CD4-positive, alpha-beta T cell (primary cell): Measurements from ENCODE around the gene RIT2. TPM values are rescaled to one million over a fixed set of nuclear protein-coding genes. Genes with fewer than 3 reads are reported as not detected.

Source experiments
- ATAC-seq: fragments of 200-7000 bp; cut with Tn5 transposase; one replicate; pipeline ENCODE4 v1.10.0; 2022; ENCODE audit warnings: mild to moderate bottlenecking; ENCODE audit not compliant: poor library complexity
- CTCF ChIA-PET: fragments of 350-600 bp; sonication (Branson Sonifier 250); formaldehyde crosslinking; loops from one replicate; lab custom pipeline; 2021; ENCODE audit warnings: antibody characterized with exemption, inconsistent platforms; lab: Charles Lee
- POLR2A ChIA-PET: fragments of 350-600 bp; sonication (Branson Sonifier 250); formaldehyde crosslinking; loops from one replicate; lab custom pipeline; 2021; ENCODE audit warnings: antibody characterized with exemption, inconsistent platforms; lab: Charles Lee
- DNase-seq, 14 experiments: peaks; one replicate each; pipeline ENCODE4 v3.0.0-alpha.2; 2013 to 2020; ENCODE audit warnings: mixed read lengths in 2 of 14
- H3K27ac ChIP-seq, 2 donors: one replicate each; pipeline versions ENCODE4 v1.5.1 to v1.7.0; 2013; ENCODE audit warnings: low read length in 2 of 2, low read depth in 1 of 2, mild to moderate bottlenecking in 1 of 2
- H3K27me3 ChIP-seq, 2 experiments: 1 replicate in 1 of 2; 2 replicates in 1 of 2; pipeline versions ENCODE4 v1.6.1 to v1.7.0; 2013; ENCODE audit warnings: low read length in 2 of 2, control low read depth in 1 of 2, mild to moderate bottlenecking in 1 of 2, moderate library complexity in 1 of 2; ENCODE audit not compliant: insufficient read depth in 2 of 2, control insufficient read depth in 1 of 2
- H3K36me3 ChIP-seq: one replicate; pipeline ENCODE4 v1.6.1; 2013; ENCODE audit warnings: low read length, control low read depth; ENCODE audit not compliant: insufficient read depth
- H3K4me1 ChIP-seq: one replicate; pipeline ENCODE4 v1.6.1; 2013; ENCODE audit warnings: low read length, control low read depth; ENCODE audit not compliant: insufficient read depth
- H3K4me3 ChIP-seq: one replicate; pipeline ENCODE4 v1.5.1; 2013; ENCODE audit warnings: mild to moderate bottlenecking, low read length, moderate library complexity
- H3K9me3 ChIP-seq, 2 experiments: 1 replicate in 1 of 2; 2 replicates in 1 of 2; pipeline versions ENCODE4 v1.6.1 to v1.7.0; 2013; ENCODE audit warnings: low read length in 2 of 2, mild to moderate bottlenecking in 2 of 2, control low read depth in 1 of 2, moderate library complexity in 1 of 2; ENCODE audit not compliant: control insufficient read depth in 1 of 2, insufficient read depth in 1 of 2
- H3K27ac Mint-ChIP-seq: one replicate; pipeline ENCODE4 v1.8.0; 2020; ENCODE audit warnings: mixed read lengths
- H3K27me3 Mint-ChIP-seq: one replicate; pipeline ENCODE4 v1.8.0; 2021; ENCODE audit warnings: mixed read lengths
- H3K36me3 Mint-ChIP-seq: one replicate; pipeline ENCODE4 v1.8.0; 2021; ENCODE audit warnings: low read depth, mixed read lengths
- H3K4me1 Mint-ChIP-seq: one replicate; pipeline ENCODE4 v1.8.0; 2021; ENCODE audit warnings: low read depth, mixed read lengths
- H3K4me3 Mint-ChIP-seq: one replicate; pipeline ENCODE4 v1.8.0; 2020; ENCODE audit warnings: mild to moderate bottlenecking, mixed read lengths
- H3K9me3 Mint-ChIP-seq: one replicate; pipeline ENCODE4 v1.8.0; 2020; ENCODE audit warnings: mixed read lengths
- CTCF ChIP-seq: fragments of 200-600 bp; IDR thresholded peaks from one replicate; pipeline ENCODE4 v1.8.0; 2022; ENCODE audit warnings: antibody characterized with exemption, mild to moderate bottlenecking
- intact Hi-C, 2 experiments: fragments of 100-400 bp; cut with DNase I in 1 of 2; cut with micrococcal nuclease in 1 of 2; formaldehyde crosslinking; loops; one replicate each; pipeline versions ENCODE4 v1.15.1 to v1.9.0; 2023 to 2025; cut with DNase I, micrococcal nuclease
- total RNA-seq, 174 experiments: library from RNA in 2 of 174; stranded (reverse) in 2 of 174; gene quantifications; one replicate each; pipeline ENCODE4 v1.2.3 and lab custom pipeline; 2021 to 2026

Gene RIT2
- total RNA-seq, 2 experiments from 2014 or later = not detected

GRCh38 chr18:42925036-42925435 is 190.4 kb downstream of the RIT2 start:
- CTCF ChIA-PET = no interaction called here
- Mint-ChIP-seq H3K36me3 (no peaks in the 10 kb centered on the region), H3K4me3 (no peak overlapping the region), H3K4me1 (no peaks in the 10 kb centered on the region), H3K27ac (no peak overlapping the region), H3K9me3 (peaks cover 13% of the 10 kb centered on the region), H3K27me3 (no peaks in the 10 kb centered on the region)
- no peaks in the 10 kb centered on the region for H3K36me3 ChIP-seq
- peaks cover 4 to 6% of the 10 kb centered on the region in 2 experiments for H3K9me3 ChIP-seq
- H3K4me3 ChIP-seq = no peak overlapping the region
- DNase-seq (no peak), ATAC-seq (no peak)
- intact Hi-C loops = no loop called here
- H3K4me1 ChIP-seq = no peaks in the 10 kb centered on the region
- no peak overlapping the region for H3K27ac ChIP-seq
- H3K27me3 ChIP-seq = no peaks in the 10 kb centered on the region
- TF ChIP-seq CTCF = no peak
- POLR2A ChIA-PET = no interaction called here

- no peaks in the 10 kb centered on the region for H3K27me3 Mint-ChIP-seq
- no peak for TF ChIP-seq CTCF
- Histone ChIP-seq H3K36me3 (no peaks in the 10 kb centered on the region), H3K27ac (no peak overlapping the region), H3K4me3 (no peak overlapping the region), H3K27me3 (no peaks in the 10 kb centered on the region), H3K9me3 (peaks cover 0 to 6% of the 10 kb centered on the region in 2 experiments), H3K4me1 (no peaks in the 10 kb centered on the region)
- no peaks in the 10 kb centered on the region for H3K36me3 Mint-ChIP-seq
- intact Hi-C loops = no loop called here
- ATAC-seq (no peak), DNase-seq (no peak)
- H3K4me3 Mint-ChIP-seq = no peak overlapping the region
- no peaks in the 10 kb centered on the region for H3K4me1 Mint-ChIP-seq
- CTCF ChIA-PET = interaction anchor here (0.7 kb wide), 1 partner anchor 20 kb away, joined by 3 read pairs; no protein-coding TSS in a partner anchor
- H3K9me3 Mint-ChIP-seq = peaks cover 11% of the 10 kb centered on the region
- POLR2A ChIA-PET = no interaction called here
- no peak overlapping the region for H3K27ac Mint-ChIP-seq
Measured at GRCh38 chr18:42922363-42922762, 193.1 kb downstream of the RIT2 start.

GRCh38 chr18:42921226-42921737 is 194.2 kb downstream of the RIT2 start:
- H3K27me3 ChIP-seq = no peaks in the 10 kb centered on the region
- ChIA-PET CTCF (no interaction called here), POLR2A (no interaction called here)
- Mint-ChIP-seq H3K27ac (no peak overlapping the region), H3K9me3 (peaks cover 10% of the 10 kb centered on the region), H3K4me3 (no peak overlapping the region), H3K36me3 (no peaks in the 10 kb centered on the region), H3K4me1 (no peaks in the 10 kb centered on the region), H3K27me3 (no peaks in the 10 kb centered on the region)
- TF ChIP-seq CTCF = no peak
- intact Hi-C loops = no loop called here
- ATAC-seq (no peak), DNase-seq (no peak)
- H3K27ac ChIP-seq = no peak overlapping the region
- no peak overlapping the region for H3K4me3 ChIP-seq
- H3K4me1 ChIP-seq = no peaks in the 10 kb centered on the region
- no peaks in the 10 kb centered on the region for H3K36me3 ChIP-seq
- H3K9me3 ChIP-seq = peaks cover 0 to 6% of the 10 kb centered on the region in 2 experiments
